Amygdala (tissue), 56 donors: ENCODE data around the gene FMC1.
A peak's percentile ranks its signal among the peaks of the same experiment; 100 is the strongest.

ENCODE experiments used
- DNase-seq, 56 donors: peaks; one replicate each; lab custom pipeline; 2025; lab: John Stamatoyannopoulos, UW

FMC1 gene

GRCh38 chr7:139370301-139370942 lies 29.3 kb downstream of the FMC1 start:
- DNase-seq = peak in 1 of 56 donors; percentile 11

GRCh38 chr7:139370943-139371313 lies 29.8 kb downstream of the FMC1 start:
- no peak for DNase-seq

GRCh38 chr7:139374246-139374645 lies 33.1 kb downstream of the FMC1 start:
- no peak for DNase-seq

GRCh38 chr7:139382439-139382838 lies 41.3 kb downstream of the FMC1 start:
- DNase-seq = no peak

GRCh38 chr7:139384611-139385010 lies 43.5 kb downstream of the FMC1 start:
- no peak for DNase-seq

- no peak for DNase-seq
These were observed 46.5 kb downstream of the FMC1 start for GRCh38 chr7:139387594-139387993.

GRCh38 chr7:139389091-139389490 lies 48.0 kb downstream of the FMC1 start:
- DNase-seq = no peak

- DNase-seq = no peak
These were observed 48.6 kb downstream of the FMC1 start for GRCh38 chr7:139389774-139390173.

GRCh38 chr7:139393621-139394211 lies 52.6 kb downstream of the FMC1 start:
- DNase-seq = no peak

- no peak for DNase-seq
These were observed 53.4 kb downstream of the FMC1 start for GRCh38 chr7:139394540-139394939.
